ENCODE results near the gene IRX2. TPM values are rescaled to one million over a fixed set of nuclear protein-coding genes. Genes with fewer than 3 reads are reported as not detected.

The IRX2 gene
- total RNA-seq, 1 donor from 2014 or later = 19.3 TPM

- H3K4me3 ChIP-seq (ENCODE audit: low read depth, low read length) = peak overlapping the region; percentile 51
- no peak for TF ChIP-seq CTCF (conservative IDR thresholded peaks at IDR 0.05; ENCODE audit: low read depth, low read length)
- no peak for DNase-seq (ENCODE audit: low read depth)
Measured at GRCh38 chr5:2752059-2752820, 763 bp upstream of the IRX2 start.

GRCh38 chr5:2750758-2751464 lies 566 bp downstream of the IRX2 start:
- H3K4me3 ChIP-seq (ENCODE audit: low read depth, low read length) = peak overlapping the region; percentile 55
- no peak for TF ChIP-seq CTCF (conservative IDR thresholded peaks at IDR 0.05; ENCODE audit: low read depth, low read length)
- no peak for DNase-seq (ENCODE audit: low read depth)

- DNase-seq (ENCODE audit: low read depth) = no peak
- peak overlapping the region; percentile 55 for H3K4me3 ChIP-seq (ENCODE audit: low read depth, low read length)
- no peak for TF ChIP-seq CTCF (conservative IDR thresholded peaks at IDR 0.05; ENCODE audit: low read depth, low read length)
Measured at GRCh38 chr5:2750026-2750757, 1.3 kb downstream of the IRX2 start.

GRCh38 chr5:2749514-2750025 lies 1.9 kb downstream of the IRX2 start:
- no peak for DNase-seq (ENCODE audit: low read depth)
- peak overlapping the region; percentile 55 for H3K4me3 ChIP-seq (ENCODE audit: low read depth, low read length)
- TF ChIP-seq CTCF (conservative IDR thresholded peaks at IDR 0.05; ENCODE audit: low read depth, low read length) = no peak

- no peak for DNase-seq (ENCODE audit: low read depth)
- TF ChIP-seq CTCF (conservative IDR thresholded peaks at IDR 0.05; ENCODE audit: low read depth, low read length) = no peak
- peak overlapping the region; percentile 55 for H3K4me3 ChIP-seq (ENCODE audit: low read depth, low read length)
Measured at GRCh38 chr5:2748861-2749513, 2.5 kb downstream of the IRX2 start.

- H3K4me3 ChIP-seq (ENCODE audit: low read depth, low read length) = peak overlapping the region; percentile 55
- no peak for DNase-seq (ENCODE audit: low read depth)
Measured at GRCh38 chr5:2748179-2748860, 3.2 kb downstream of the IRX2 start.

More at GRCh38 chr5:2748179-2748860, 3.2 kb downstream of the IRX2 start:
- TF ChIP-seq CTCF (conservative IDR thresholded peaks at IDR 0.05; ENCODE audit: low read depth, low read length) = no peak
